GM12872 (cell line): ENCODE results near the gene AAR2.
A peak's percentile ranks its signal among the peaks of the same experiment; 100 is the strongest.

Experiments
- CTCF ChIP-seq: IDR thresholded peaks from 3 replicates; pipeline ENCODE4 v1.5.1; 2011; ENCODE audit warnings: low read depth, mild to moderate bottlenecking, low read length, moderate library complexity; ENCODE audit not compliant: insufficient read depth

Gene AAR2

GRCh38 chr20:36201198-36201597 is 35.1 kb upstream of the AAR2 start:
- no peak for TF ChIP-seq CTCF

GRCh38 chr20:36202891-36203338 is 33.4 kb upstream of the AAR2 start:
- TF ChIP-seq CTCF = peak; percentile 100

- TF ChIP-seq CTCF = no peak
Measured at GRCh38 chr20:36203861-36204260, 32.4 kb upstream of the AAR2 start.

- no peak for TF ChIP-seq CTCF
Measured at GRCh38 chr20:36205026-36205425, 31.3 kb upstream of the AAR2 start.

GRCh38 chr20:36206068-36206467 is 30.2 kb upstream of the AAR2 start:
- no peak for TF ChIP-seq CTCF

GRCh38 chr20:36206641-36207040 is 29.6 kb upstream of the AAR2 start:
- TF ChIP-seq CTCF = no peak

- TF ChIP-seq CTCF = no peak
Measured at GRCh38 chr20:36207602-36208001, 28.7 kb upstream of the AAR2 start.

- TF ChIP-seq CTCF = no peak
Measured at GRCh38 chr20:36208257-36208656, 28.0 kb upstream of the AAR2 start.
